Muscle layer of colon (tissue), 2 donors: ENCODE measurements around the gene VWDE.

Source experiments
- H3K27ac ChIP-seq: one replicate; pipeline ENCODE4 v1.7.0; 2013; ENCODE audit warnings: low read depth, mild to moderate bottlenecking, low read length, moderate library complexity
- H3K27me3 ChIP-seq, 2 donors: one replicate each; pipeline ENCODE4 v1.7.0; 2013; ENCODE audit warnings: low read length in 2 of 2, mild to moderate bottlenecking in 2 of 2; ENCODE audit not compliant: insufficient read depth in 2 of 2, control insufficient read depth in 1 of 2
- H3K36me3 ChIP-seq: one replicate; pipeline ENCODE4 v1.7.0; 2013; ENCODE audit warnings: mild to moderate bottlenecking, low read length; ENCODE audit not compliant: insufficient read depth
- H3K4me1 ChIP-seq: one replicate; pipeline ENCODE4 v1.7.0; 2013; ENCODE audit warnings: mild to moderate bottlenecking, low read length; ENCODE audit not compliant: insufficient read depth
- H3K4me3 ChIP-seq, 2 donors: one replicate each; pipeline ENCODE4 v1.7.0; 2013; ENCODE audit warnings: low read length in 2 of 2, low read depth in 1 of 2, mild to moderate bottlenecking in 1 of 2, moderate library complexity in 1 of 2
- H3K9ac ChIP-seq: one replicate; pipeline ENCODE4 v1.7.0; 2013; ENCODE audit warnings: low read length
- H3K9me3 ChIP-seq: one replicate; pipeline ENCODE4 v1.7.0; 2013; ENCODE audit warnings: mild to moderate bottlenecking, low read length
- donor health status: abdominal sarcoma.
- donor health status: Adenocarcinoma of cecum.

Gene VWDE

GRCh38 chr7:12370249-12370648 is 33.4 kb downstream of the VWDE start:
- Histone ChIP-seq H3K9ac (no peak overlapping the region), H3K4me1 (no peaks in the 10 kb centered on the region), H3K27me3 (no peaks in the 10 kb centered on the region), H3K9me3 (no peaks in the 10 kb centered on the region), H3K27ac (no peak overlapping the region), H3K36me3 (no peaks in the 10 kb centered on the region), H3K4me3 (no peak overlapping the region)

- H3K4me3 ChIP-seq = no peak overlapping the region
- H3K4me1 ChIP-seq = no peaks in the 10 kb centered on the region
- H3K27ac ChIP-seq = no peak overlapping the region
- no peaks in the 10 kb centered on the region for H3K36me3 ChIP-seq
- no peaks in the 10 kb centered on the region for H3K9me3 ChIP-seq
- H3K27me3 ChIP-seq = no peaks in the 10 kb centered on the region
- H3K9ac ChIP-seq = no peak overlapping the region
These were observed 33.9 kb downstream of the VWDE start for GRCh38 chr7:12369756-12370155.

- no peak overlapping the region for H3K9ac ChIP-seq
- no peaks in the 10 kb centered on the region for H3K9me3 ChIP-seq
- H3K36me3 ChIP-seq = no peaks in the 10 kb centered on the region
- no peak overlapping the region for H3K4me3 ChIP-seq
- H3K27ac ChIP-seq = no peak overlapping the region
- no peaks in the 10 kb centered on the region for H3K27me3 ChIP-seq
- no peaks in the 10 kb centered on the region for H3K4me1 ChIP-seq
These were observed 34.6 kb downstream of the VWDE start for GRCh38 chr7:12369072-12369471.

GRCh38 chr7:12360948-12361347 is 42.7 kb downstream of the VWDE start:
- no peak overlapping the region for H3K27ac ChIP-seq
- no peaks in the 10 kb centered on the region for H3K4me1 ChIP-seq
- no peak overlapping the region for H3K9ac ChIP-seq
- no peaks in the 10 kb centered on the region for H3K36me3 ChIP-seq
- no peaks in the 10 kb centered on the region for H3K27me3 ChIP-seq
- H3K4me3 ChIP-seq = no peak overlapping the region
- H3K9me3 ChIP-seq = no peaks in the 10 kb centered on the region

- Histone ChIP-seq H3K4me3 (no peak overlapping the region), H3K9ac (no peak overlapping the region), H3K9me3 (no peaks in the 10 kb centered on the region), H3K36me3 (no peaks in the 10 kb centered on the region), H3K27ac (no peak overlapping the region), H3K27me3 (no peaks in the 10 kb centered on the region), H3K4me1 (no peaks in the 10 kb centered on the region)
These were observed 45.0 kb downstream of the VWDE start for GRCh38 chr7:12358694-12359093.

- H3K9me3 ChIP-seq = no peaks in the 10 kb centered on the region
- no peak overlapping the region for H3K27ac ChIP-seq
- no peak overlapping the region for H3K9ac ChIP-seq
- no peaks in the 10 kb centered on the region for H3K36me3 ChIP-seq
- no peaks in the 10 kb centered on the region for H3K27me3 ChIP-seq
- no peak overlapping the region for H3K4me3 ChIP-seq
- no peaks in the 10 kb centered on the region for H3K4me1 ChIP-seq
These were observed 46.2 kb downstream of the VWDE start for GRCh38 chr7:12357508-12357907.

GRCh38 chr7:12351843-12352242 is 51.8 kb downstream of the VWDE start:
- no peaks in the 10 kb centered on the region for H3K27me3 ChIP-seq
- no peaks in the 10 kb centered on the region for H3K9me3 ChIP-seq
- no peak overlapping the region for H3K27ac ChIP-seq

GRCh38 chr7:12350971-12351370 is 52.7 kb downstream of the VWDE start:
- H3K9ac ChIP-seq = no peak overlapping the region

More at GRCh38 chr7:12351843-12352242, 51.8 kb downstream of the VWDE start:
- Histone ChIP-seq H3K4me3 (no peak overlapping the region), H3K9ac (no peak overlapping the region), H3K4me1 (no peaks in the 10 kb centered on the region), H3K36me3 (no peaks in the 10 kb centered on the region)

GRCh38 chr7:12337095-12337494 is 66.6 kb downstream of the VWDE start:
- Histone ChIP-seq H3K9me3 (no peaks in the 10 kb centered on the region), H3K9ac (no peak overlapping the region), H3K36me3 (no peaks in the 10 kb centered on the region), H3K27me3 (no peaks in the 10 kb centered on the region), H3K4me3 (no peak overlapping the region), H3K4me1 (no peaks in the 10 kb centered on the region), H3K27ac (no peak overlapping the region)

More at GRCh38 chr7:12350971-12351370, 52.7 kb downstream of the VWDE start:
- H3K4me1 ChIP-seq = no peaks in the 10 kb centered on the region
- H3K27ac ChIP-seq = no peak overlapping the region
- H3K9me3 ChIP-seq = no peaks in the 10 kb centered on the region
- H3K4me3 ChIP-seq = no peak overlapping the region
- no peaks in the 10 kb centered on the region for H3K36me3 ChIP-seq
- no peaks in the 10 kb centered on the region for H3K27me3 ChIP-seq

GRCh38 chr7:12328888-12329770 is 74.5 kb downstream of the VWDE start:
- no peaks in the 10 kb centered on the region for H3K36me3 ChIP-seq
- no peaks in the 10 kb centered on the region for H3K4me1 ChIP-seq
- no peaks in the 10 kb centered on the region for H3K9me3 ChIP-seq
- no peak overlapping the region for H3K27ac ChIP-seq
- no peaks in the 10 kb centered on the region for H3K27me3 ChIP-seq
- no peak overlapping the region for H3K4me3 ChIP-seq
- no peak overlapping the region for H3K9ac ChIP-seq

- no peaks in the 10 kb centered on the region for H3K9me3 ChIP-seq
- no peaks in the 10 kb centered on the region for H3K4me1 ChIP-seq
- no peak overlapping the region for H3K9ac ChIP-seq
- H3K27ac ChIP-seq = no peak overlapping the region
- H3K27me3 ChIP-seq = no peaks in the 10 kb centered on the region
- no peaks in the 10 kb centered on the region for H3K36me3 ChIP-seq
- H3K4me3 ChIP-seq = no peak overlapping the region
These were observed 75.7 kb downstream of the VWDE start for GRCh38 chr7:12327922-12328321.

GRCh38 chr7:12325646-12326045 is 78.0 kb downstream of the VWDE start:
- Histone ChIP-seq H3K36me3 (no peaks in the 10 kb centered on the region), H3K4me3 (no peak overlapping the region), H3K27me3 (no peaks in the 10 kb centered on the region), H3K4me1 (no peaks in the 10 kb centered on the region), H3K9me3 (no peaks in the 10 kb centered on the region), H3K9ac (no peak overlapping the region), H3K27ac (no peak overlapping the region)
